Testis (tissue), 5 donors: ENCODE data around the gene EHF. TPM values are rescaled to one million over a fixed set of nuclear protein-coding genes. Genes with fewer than 3 reads are reported as not detected.

Experiments
- DNase-seq: peaks from one replicate; pipeline ENCODE4 v3.0.0-alpha.2; 2019
- H3K27ac ChIP-seq, 2 donors: fragments of 200-600 bp; sonication (generic); one replicate each; pipeline ENCODE4 v1.5.1; 2019
- H3K27me3 ChIP-seq: fragments of 200-600 bp; sonication (generic); one replicate; pipeline ENCODE4 v1.5.1; 2019
- H3K36me3 ChIP-seq: fragments of 200-600 bp; sonication (generic); one replicate; pipeline ENCODE4 v1.5.1; 2017; ENCODE audit warnings: low read depth; ENCODE audit errors: missing control alignments
- H3K4me1 ChIP-seq: fragments of 200-600 bp; sonication (generic); one replicate; pipeline ENCODE4 v1.5.1; 2019
- H3K4me3 ChIP-seq, 2 donors: fragments of 200-600 bp; sonication (generic); one replicate each; pipeline ENCODE4 v1.5.1; 2017 to 2019
- H3K9me3 ChIP-seq: fragments of 200-600 bp; sonication (generic); one replicate; pipeline ENCODE4 v1.5.1; 2017
- CTCF ChIP-seq, 3 experiments: fragments of 450-650 bp in 2 of 3; fragments of 200-600 bp in 1 of 3; sonication (generic) in 1 of 3; IDR thresholded peaks; one replicate each; pipeline ENCODE4 v1.5.1; 2016 to 2019; ENCODE audit warnings: antibody characterized with exemption in 3 of 3, mild to moderate bottlenecking in 2 of 3, moderate library complexity in 1 of 3
- POLR2A ChIP-seq: fragments of 450-650 bp; IDR thresholded peaks from one replicate; pipeline ENCODE4 v1.6.1; 2017; ENCODE audit warnings: antibody characterized with exemption, mild to moderate bottlenecking, moderate library complexity
- WGBS, 2 donors: methylation state at CpG; one replicate each; pipeline ENCODE4 v1.1.5; 2018; 5-methylcytosine and 5-hydroxymethylcytosine counted together
- intact Hi-C: fragments of 100-400 bp; cut with DNase I; formaldehyde crosslinking; loops from one replicate; pipeline ENCODE4 v1.15.1; 2023; ENCODE audit warnings: low total_unique reads
- long read RNA-seq, 2 donors: transcript quantifications; one replicate each; lab custom pipeline, GENCODE V29; 2026
- polyA plus RNA-seq: library from polyadenylated mRNA; stranded (reverse); fragments of 350-450 nt; fragmentation: Illumina TruSeq; extraction: RNeasy Lipid Tissue Mini Kit (QIAGEN cat#74804); gene quantifications from one replicate; pipeline ENCODE4 v1.2.3, GENCODE V29; 2014; ENCODE audit warnings: low read depth, low replicate concordance; ENCODE audit not compliant: insufficient read depth
- total RNA-seq, 2 donors: library from RNA; depleted of rRNA; stranded (reverse); fragments of >200 nt; gene quantifications; one replicate each; pipeline ENCODE4 v1.2.3, GENCODE V29; 2016

EHF gene
- total RNA-seq: 1 to 10 TPM in 1 of 2 donors, under 1 TPM in 1; 0.24 to 1.1 TPM
- 3.5 TPM for polyA plus RNA-seq
- long read RNA-seq, donor 1: 0 reads
- long read RNA-seq, donor 2: 0 reads

GRCh38 chr11:34620820-34621792 is at the start of gene EHF:
EHF (plus strand) TSS chr11:34621093; CDS start chr11:34642631, 21,538 bp downstream.
- TF ChIP-seq POLR2A: no peak
- no peak for TF ChIP-seq CTCF (IDR thresholded peaks at IDR 0.05)
- Histone ChIP-seq H3K27me3 (no peaks in the 10 kb centered on the region), H3K4me3 (no peak within 1 kb of the TSS), H3K4me1 (peaks cover 5% of the 10 kb centered on the region), H3K9me3 (no peaks in the 10 kb centered on the region), H3K27ac (no peak within 1 kb of the TSS), H3K36me3 (no peaks in the 10 kb centered on the region)
- WGBS, 2 donors: 68 to 72% methylated on average over 7 of the region's 7 CpGs
- DNase-seq: no peak
- intact Hi-C loops: no loop called here

GRCh38 chr11:34573537-34573936 is 47.4 kb upstream of the EHF start:
- WGBS, 2 donors: 86 to 94% methylated on average over 7 of the region's 7 CpGs
- no peaks in the 10 kb centered on the region for H3K27me3 ChIP-seq
- no peak overlapping the region for H3K27ac ChIP-seq
- no peak overlapping the region for H3K4me3 ChIP-seq
- no peaks in the 10 kb centered on the region for H3K9me3 ChIP-seq
- no peak for DNase-seq
- intact Hi-C loops: no loop called here
- H3K36me3 ChIP-seq: no peaks in the 10 kb centered on the region
- TF ChIP-seq CTCF (IDR thresholded peaks at IDR 0.05) (no peak), POLR2A (no peak)
- no peaks in the 10 kb centered on the region for H3K4me1 ChIP-seq

DNA sequence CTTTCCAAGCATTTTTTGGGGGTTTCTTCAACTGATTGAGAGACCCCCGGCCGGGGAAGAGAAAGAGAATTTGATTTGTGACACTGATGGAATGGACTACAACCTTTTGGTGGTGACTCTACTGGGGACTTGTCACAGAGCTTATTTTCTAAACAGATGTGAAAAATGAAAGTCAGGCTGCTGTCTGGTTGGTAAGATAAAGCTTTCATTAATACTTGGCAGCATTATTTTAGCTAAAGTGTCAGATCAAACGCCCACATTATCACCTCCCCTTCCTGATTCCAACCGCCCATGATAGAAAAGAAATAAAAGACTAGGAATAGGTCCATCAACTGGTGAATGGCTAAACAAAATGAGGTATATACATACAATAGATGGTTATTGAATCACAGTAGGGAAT is 45.6 kb upstream of the EHF start:
- TF ChIP-seq POLR2A (no peak), CTCF (IDR thresholded peaks at IDR 0.05) (no peak)
- Histone ChIP-seq H3K9me3 (no peaks in the 10 kb centered on the region), H3K27me3 (no peaks in the 10 kb centered on the region), H3K4me1 (no peaks in the 10 kb centered on the region), H3K4me3 (no peak overlapping the region), H3K36me3 (no peaks in the 10 kb centered on the region), H3K27ac (no peak overlapping the region)
- 69 to 75% methylated on average over 4 of the region's 4 CpGs for WGBS, 2 donors
- DNase-seq: no peak
- intact Hi-C loops: no loop called here

GRCh38 chr11:34575671-34576070 is 45.2 kb upstream of the EHF start:
- no peak for DNase-seq
- H3K27me3 ChIP-seq: no peaks in the 10 kb centered on the region
- no peak overlapping the region for H3K27ac ChIP-seq
- WGBS, 2 donors: 83 to 91% methylated on average over 2 of the region's 2 CpGs
- H3K36me3 ChIP-seq: no peaks in the 10 kb centered on the region
- intact Hi-C loops: no loop called here
- no peak for TF ChIP-seq POLR2A
- no peak for TF ChIP-seq CTCF (IDR thresholded peaks at IDR 0.05)
- no peaks in the 10 kb centered on the region for H3K9me3 ChIP-seq
- H3K4me1 ChIP-seq: no peaks in the 10 kb centered on the region
- no peak overlapping the region for H3K4me3 ChIP-seq
